ENCODE measurements around the gene SRP19.
"Not testable (repeated sequence)": the region's sequence is repeated elsewhere in the genome, so short reads cannot be mapped to it uniquely, and the experiment has no call there.

Gene SRP19

DNA sequence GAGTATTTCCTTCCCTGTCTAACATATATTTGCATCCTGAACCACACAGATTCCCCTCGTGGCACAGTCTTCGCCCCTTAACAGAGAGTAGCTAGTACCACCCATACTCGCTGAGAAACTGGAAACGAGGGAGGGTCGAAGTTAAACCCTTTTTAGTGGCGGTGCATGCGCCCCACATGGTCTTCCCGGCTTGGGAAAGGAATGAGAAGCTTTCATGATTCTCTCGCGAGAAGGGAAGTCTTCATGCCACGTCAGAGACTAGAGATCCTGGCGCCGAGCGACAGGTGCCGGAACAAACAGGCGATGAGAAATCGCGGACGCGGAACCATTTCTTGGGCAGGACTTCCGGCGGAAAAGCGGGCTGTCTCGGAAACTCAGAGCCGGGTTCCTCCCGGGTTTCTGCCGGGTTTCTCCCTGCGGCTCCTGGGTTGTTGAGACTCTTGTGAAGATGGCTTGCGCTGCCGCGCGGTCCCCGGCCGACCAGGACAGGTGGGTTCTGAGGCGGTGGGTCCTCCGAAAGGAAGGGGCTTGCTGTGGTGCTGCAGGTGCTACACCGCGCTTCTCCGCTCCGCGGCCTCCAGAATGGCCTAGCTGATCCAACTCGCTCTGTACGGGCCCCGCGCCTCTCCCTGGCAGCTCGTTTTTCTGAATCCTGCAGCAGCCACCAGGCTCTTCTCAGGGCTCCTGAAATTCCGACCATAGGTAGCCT, at the start of gene SRP19:
Gene SRP19, plus strand, starts transcription at position 359 of the 709 bp plus-strand sequence. Its CDS starts 90 bp downstream, at position 449.
- peak; percentile 88 for DNase-seq

DNA sequence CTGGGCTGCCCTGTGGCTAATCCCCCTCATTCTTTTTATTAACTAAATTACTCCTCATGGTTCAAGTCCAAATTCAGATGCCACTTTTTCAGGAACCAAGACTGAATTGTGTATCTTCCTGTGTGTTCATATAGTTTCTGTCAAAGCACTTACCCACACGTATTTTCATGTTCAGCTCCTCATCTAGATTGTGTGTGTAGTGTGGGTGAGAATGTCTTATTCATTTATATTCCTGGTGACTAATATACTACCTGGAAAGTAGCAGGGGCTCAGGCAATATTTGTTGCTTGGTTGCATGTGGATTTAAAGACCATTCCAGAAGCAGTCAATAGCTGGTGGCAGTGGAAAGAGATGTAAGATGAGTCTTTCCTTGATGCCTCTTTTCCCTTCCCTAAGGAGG, 48.5 kb upstream of the SRP19 start:
- no peak for DNase-seq

DNA sequence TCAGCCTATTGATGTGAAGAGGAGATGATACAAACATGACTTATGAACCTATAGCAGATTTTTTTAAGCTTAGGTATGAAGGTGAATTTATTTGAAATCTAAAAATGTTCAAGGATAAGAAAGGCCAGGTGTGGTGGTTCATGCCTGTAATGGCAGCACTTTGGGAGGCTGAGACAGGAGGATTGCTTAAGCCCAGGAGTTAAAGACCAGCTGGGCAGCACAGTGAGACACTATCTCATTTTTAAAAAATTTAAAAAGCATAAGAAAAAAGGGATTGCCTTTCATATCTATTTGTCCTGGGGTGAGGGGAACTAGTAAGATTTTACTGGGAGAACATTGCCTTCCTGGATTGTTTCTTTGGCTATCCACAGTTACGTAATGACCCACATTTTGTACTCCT, 40.8 kb upstream of the SRP19 start:
- no peak for DNase-seq

DNA sequence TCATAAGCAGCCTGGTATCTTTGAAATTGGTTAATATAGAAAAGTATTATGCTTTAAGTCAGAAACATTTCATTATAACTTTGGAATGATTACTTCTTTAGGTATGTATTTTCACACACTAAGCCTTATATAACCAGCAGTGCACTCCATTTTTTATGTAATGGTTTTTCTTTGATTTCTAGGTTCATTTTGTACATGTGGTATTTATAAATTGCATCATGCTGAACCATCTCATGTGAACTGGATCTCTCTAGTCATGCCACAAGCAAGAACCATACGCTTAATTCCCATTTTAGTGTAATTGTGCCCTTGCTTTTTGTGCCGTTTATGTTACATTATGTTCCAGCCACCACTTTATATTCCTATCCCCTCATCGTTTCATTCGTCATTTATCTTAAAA, 38.6 kb upstream of the SRP19 start:
- DNase-seq: no peak

DNA sequence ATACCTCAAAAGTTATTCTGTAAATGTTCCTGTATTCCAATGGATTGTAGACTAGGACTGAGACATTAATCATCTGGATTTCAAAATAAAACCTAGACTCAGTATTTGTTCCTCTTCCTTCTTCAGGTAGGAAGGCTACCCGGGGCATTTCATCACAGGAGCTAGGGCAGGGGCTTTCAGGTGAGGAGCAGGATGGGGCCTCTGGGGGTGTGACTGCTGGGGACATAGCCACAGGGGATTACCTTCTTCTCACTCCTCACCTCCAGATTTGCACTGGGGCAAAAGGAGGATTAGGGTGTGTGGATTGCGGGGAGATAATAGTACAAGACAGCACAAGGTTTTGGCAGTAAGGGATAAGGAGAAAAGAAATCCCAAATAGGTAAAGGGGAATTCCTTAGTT, 37.9 kb upstream of the SRP19 start:
- DNase-seq: no peak

DNA sequence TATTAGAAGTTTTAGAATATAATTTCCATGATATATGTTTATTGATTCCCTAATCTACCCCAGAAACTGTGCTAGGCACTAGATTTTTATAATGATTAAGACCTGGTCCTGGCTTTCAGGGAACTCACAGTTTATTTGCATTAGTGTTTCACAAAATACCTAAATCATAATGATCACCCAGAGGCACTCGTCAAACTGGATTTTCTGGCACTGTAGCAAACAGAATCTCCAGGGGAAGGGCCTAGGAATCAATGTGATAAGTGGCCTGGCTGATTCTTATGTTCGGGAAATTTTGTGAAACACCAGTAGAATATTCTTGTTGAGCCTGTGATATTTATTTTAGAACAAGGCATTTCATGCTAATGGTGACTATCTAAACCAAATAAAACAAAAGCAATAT, 37.4 kb upstream of the SRP19 start:
- DNase-seq: no peak

DNA sequence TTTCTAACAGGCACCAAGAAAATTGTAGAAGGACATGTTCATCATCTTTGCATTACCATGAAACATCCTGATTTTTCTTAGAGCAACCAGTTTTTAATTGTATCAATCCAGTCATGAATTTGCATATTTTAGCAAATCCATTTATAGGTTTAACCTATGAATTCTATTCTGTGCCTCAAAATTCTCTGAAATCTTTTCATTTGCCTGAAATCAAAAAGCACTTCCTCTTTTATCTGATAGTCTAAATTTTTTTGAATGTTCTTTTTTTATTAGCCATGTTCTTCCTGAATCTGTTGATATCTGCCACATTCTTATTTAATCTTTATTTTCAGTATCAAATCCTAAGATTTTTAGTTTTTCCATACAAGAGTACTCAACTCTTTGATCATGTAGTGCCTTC, 36.9 kb upstream of the SRP19 start:
- no peak for DNase-seq

DNA sequence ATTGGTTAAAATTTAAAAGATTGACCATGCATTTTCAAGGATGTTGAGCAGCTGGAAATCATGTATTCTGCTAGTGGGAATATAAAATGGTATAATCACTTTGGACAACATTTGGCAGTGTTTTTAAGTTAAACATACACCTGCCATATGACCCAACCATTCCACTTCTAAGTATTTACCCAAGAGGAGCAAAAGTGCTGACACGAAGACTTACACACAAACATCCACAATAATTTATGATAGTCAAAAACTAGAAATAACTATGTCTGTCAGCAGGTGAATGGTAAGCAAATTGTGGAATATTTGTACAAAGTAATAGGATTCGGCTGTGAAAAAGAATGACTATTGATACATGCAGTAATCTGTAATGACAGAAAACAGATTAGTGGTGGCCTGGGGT, 30.7 kb upstream of the SRP19 start:
- no peak for DNase-seq

DNA sequence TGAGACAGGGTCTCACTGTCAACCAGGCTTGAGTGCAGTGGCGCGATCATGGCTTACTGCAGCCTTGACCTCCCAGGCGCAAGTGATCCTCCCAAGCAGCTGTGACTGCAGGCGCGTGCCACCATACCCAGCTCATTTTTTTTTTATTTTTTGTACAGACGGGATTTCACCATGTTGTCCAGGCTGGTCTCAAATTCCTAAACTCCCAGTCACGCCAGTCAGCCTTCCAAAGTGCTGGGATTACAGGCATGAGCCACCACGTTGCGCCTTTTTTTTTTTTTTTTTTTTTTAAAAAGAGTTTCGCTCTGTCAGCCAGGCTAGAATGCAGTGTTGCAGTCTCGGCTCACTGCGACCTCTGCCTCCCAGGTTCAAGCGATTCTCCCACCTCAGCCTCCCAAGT, 27.1 kb upstream of the SRP19 start:
- no peak for DNase-seq

DNA sequence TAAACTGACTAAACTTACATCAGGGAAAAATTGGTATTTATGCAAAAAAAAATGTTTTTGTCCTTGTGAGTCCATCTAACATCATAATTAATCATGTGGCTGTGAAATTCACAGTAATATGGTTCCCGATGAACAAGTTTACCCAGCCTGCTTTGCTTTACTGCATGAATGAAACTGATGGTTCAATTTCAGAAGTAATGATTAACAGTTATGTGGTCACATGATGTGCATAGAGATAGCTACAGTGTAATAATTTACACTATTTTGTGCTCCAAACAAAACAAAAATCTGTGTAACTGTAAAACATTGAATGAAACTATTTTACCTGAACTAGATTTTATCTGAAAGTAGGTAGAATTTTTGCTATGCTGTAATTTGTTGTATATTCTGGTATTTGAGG, 16.6 kb upstream of the SRP19 start:
- DNase-seq: no peak

DNA sequence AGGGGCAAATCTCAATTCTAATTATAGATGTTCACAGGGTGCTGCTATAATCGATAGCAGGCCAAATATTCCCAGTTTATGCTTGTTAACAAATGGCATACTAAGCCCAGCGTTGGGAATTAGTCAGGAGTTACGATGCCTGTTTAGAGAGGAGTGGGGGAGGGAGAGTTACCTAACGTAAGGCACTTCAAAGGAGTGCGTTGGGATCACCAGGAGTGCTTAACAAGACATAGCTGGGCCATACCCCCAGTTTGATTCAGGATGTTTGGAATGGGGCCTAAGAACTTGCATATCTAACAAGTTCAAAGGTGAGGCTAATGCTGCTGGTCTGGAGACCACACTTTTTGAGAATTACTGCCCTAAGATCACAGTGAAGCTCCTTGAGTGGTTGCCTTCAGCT, 14.5 kb upstream of the SRP19 start:
- DNase-seq: no peak

DNA sequence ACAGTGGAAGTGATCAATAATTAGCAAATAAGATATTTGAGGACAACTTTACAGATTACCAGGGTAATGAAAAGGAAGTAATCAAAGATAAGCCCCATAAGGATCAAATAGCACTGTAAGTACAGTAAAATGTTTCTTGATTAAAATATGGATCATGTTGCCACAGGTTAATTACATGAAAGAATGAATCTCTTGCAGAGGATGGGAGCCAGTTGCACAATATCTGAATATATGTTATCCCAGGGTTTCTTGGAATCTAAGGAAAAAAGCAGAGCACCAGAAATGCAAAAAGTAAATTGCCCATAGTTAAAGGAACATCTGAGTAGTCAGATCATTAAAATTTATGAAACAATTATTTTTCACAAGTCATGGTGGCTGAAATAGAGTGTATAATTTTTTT, 13.8 kb upstream of the SRP19 start:
- DNase-seq: no peak

DNA sequence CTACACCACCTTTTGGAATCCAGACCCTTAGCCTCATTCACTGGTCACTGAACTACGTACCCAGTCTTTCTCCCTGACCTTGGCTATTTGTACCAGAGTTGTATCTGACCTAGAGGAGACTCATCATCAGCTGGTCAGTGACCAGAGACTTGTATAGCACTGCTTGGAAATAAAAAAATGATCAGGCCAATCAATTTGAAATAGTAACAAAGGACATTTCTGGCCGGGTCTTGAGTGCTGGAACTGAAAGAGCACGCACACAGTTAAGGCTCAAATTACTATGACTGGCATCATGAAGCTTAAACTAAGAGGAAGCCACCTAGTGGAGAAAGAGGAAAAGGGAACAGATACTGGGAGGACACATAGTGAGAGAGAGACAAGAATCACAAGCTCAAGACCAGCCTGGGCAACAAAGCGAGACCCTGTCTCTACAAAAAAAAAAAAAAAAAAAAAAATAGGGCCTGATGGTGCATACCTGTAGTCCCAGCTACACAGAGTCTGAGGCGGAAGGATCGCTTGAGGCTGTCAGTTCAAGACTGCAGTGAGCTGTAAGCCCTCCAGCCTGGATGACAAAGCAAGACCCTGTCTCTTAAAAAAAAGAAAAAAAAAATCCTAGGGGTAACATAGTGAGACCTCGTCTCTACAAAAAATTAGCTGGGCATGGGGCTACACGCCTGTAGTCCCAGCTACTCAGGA, 12.8 kb upstream of the SRP19 start:
- peak; percentile 82 for DNase-seq

DNA sequence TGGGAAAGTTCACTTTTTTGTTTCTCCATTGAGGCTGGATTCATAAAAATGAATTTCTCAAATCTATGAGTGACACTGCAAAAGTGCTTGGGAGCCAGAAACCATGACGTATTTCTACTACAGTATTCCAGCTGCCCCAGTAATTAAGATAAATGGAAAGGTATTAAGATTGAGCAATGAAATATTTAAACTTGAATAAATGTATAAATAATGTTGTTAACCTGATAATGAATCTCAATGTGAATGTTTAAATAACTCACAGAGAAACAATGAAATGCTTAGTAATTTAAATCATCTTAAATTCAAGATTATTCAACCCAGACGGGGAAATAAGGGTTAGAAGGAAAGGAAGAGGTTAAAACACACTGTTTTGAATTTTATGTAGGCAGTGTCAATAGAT, 11.2 kb upstream of the SRP19 start:
- DNase-seq: no peak

DNA sequence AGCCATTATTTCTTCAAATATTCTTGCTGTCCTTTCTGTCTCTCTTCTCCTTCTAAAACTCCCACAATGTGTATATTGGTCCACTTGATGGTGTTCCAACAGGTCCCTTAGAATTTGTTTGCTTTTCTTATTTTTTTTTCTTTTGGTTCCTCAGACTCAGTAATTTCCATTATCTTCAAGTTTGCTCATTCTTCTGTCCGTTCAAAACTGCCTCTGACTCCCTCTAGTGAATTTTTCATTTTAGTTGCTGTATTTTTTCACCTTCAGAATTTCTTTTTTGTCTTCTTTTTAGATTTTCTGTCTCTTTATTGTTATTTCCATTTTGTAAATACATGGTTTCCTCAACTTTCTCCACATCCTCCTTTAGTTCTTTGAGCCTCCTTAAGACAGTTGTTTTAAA, 6.4 kb upstream of the SRP19 start:
- no peak for DNase-seq

DNA sequence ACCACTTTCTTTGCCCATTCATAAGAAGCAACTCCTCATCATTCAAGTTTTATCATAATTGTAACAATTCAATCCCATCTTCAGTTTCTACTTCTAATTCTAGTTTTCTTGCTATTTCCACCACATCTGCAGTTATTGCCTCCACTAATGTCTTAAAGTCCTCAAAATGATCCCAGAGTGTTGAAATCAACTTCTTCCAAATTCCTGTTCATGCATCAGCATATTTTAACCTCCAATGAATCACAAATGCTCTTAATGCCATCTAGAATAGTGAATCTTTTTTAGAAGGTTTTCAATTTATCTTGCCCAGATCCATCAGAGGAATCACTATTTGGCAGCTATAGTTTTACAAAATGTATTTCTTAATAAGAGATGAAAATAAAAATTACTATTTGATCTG, 3.2 kb upstream of the SRP19 start:
- no peak for DNase-seq

DNA sequence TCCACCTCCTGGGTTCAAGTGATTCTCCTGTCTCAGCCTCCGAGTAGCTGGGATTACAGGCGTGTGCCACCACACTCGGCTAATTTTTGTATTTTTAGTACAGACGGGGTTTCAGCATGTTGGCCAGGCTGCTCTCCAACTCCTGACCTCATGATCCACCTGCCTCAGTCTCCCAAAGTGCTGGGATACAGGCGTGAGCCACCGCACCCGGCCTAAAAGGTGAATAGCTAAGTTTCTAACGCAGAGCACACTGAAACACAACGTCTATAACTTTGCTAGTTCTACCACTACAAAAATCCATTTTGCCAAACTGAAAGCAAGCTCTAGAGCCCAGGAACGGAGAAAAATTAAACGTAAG, 537 bp upstream of the SRP19 start:
- not testable (repeated sequence) for DNase-seq

DNA sequence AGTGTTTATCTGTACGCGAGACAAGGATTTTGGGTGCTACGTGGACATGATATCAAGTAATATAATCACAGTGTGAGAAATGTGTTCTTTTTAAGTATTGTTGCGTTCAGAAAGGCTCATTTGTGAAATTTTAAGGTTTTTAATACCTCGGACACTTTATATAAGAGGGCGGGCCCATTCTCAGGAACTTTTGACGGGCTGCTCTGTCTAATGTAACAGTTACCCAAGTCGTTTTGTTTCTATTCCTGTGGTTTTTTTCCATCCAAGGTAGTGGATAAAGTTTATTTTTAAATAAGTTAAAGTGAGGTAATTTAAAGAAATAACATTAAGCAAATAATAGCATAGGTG, 525 bp downstream of the SRP19 start:
- DNase-seq: no peak

DNA sequence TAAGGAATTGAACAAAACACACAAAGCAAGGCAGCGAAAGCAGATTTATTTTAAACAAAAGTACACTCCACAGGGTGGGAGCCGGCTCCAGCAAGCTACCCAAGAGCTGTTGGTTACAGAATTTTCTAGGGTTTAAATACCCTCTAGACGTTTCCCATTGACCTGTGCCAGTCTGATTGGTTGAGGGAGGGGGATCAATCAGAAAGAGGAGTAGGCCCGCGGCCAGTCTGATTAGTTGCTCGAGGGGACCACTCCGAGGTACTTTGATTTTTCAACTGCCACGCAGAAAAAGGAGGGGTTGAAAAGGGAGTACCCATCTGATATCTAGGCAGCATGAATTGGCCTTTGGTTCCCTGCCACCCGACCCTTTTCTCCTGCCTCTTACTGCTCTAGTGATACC, 998 bp downstream of the SRP19 start:
- DNase-seq: no peak

DNA sequence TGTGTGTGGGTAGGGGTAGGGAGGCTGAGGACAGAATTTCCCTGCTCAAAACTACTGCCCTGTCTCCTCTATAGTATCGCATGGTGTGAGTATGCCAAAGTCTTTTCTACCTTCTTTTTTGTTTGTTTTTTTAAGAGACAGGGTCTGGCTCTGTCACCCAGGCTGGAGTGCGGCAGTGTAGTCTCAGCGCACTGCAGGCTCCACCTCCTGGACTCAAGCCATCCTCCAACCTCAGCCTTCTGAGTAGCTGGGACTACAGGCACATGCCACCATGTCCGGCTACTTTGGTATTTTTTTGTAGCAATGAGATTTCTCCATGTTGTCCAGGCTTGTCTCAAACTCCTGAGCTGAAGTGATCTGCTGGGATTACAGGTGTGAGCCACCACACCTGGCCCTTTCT, 2.5 kb downstream of the SRP19 start:
- no peak for DNase-seq

DNA sequence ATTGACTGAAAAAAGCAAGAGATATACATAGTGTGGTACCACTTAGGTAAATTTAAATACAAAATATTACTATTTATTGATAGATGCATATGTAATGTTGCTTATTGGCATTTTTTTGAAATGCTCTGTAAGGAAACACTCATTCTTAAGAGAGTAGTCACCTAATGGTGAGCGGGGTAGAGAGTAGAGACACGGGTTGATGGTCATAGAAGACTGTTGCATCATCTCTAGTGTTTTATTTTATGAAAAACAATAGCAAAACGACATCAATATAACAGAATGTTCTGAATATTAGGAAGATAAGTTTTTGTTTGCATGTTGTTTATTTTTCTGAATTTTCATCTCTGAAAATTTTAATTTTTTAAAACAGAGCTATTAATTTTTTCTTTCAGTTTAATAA, 4.0 kb downstream of the SRP19 start:
- no peak for DNase-seq

DNA sequence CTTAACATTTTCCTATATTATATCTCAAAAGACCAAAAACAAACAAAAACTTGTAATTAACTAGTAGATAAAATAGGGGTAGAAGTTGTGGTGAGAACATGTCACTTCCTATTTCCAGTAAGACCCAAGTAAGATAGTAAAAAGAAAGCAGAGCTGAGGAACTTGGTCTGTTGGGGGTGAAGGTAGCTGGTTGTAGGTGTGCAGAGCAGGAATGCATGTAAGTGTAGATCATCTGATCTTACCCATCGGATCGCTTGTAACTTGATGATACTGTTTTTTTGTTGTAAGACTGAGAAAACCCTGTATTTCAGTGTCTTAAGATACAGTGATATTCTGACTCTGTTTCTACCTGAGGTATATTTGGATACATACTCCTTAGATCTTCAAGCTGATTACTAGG, 5.7 kb downstream of the SRP19 start:
- no peak for DNase-seq

DNA sequence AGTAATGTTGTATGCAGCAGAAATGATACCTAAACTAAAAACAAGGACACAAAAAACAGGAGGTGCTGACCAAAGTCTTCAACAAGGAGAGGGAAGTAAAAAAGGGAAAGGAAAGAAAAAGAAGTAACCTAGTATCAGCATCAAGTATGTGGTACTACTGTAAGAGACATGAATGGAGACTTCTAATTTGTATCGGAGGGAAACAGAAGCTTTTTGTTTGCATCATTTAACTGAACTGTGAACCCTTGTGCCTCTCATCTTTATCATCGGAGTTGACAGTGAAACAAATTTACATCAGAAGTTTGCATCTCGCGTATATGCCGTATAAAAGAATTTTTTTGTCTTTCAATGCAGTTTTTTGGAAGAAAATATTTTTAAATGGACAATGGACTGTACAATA, 6.3 kb downstream of the SRP19 start:
- no peak for DNase-seq

DNA sequence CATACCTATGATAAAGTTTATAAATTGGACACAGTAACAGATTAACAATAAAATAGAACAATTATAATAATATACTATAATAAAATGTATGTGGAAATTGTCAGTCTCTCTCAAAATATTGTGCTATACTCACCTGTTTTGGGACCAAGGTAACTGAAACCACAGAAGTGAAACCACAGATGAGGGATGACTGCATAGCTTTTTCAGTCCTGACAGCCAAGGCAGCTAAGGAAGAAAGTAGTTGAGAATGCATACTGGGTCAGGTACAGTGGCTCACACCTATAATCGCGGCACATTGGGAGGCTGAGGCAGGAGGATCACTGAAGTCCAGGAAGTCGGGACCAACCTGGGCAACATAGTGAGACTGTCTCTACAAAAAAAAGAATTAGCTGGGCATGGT, 8.9 kb downstream of the SRP19 start:
- DNase-seq: no peak

DNA sequence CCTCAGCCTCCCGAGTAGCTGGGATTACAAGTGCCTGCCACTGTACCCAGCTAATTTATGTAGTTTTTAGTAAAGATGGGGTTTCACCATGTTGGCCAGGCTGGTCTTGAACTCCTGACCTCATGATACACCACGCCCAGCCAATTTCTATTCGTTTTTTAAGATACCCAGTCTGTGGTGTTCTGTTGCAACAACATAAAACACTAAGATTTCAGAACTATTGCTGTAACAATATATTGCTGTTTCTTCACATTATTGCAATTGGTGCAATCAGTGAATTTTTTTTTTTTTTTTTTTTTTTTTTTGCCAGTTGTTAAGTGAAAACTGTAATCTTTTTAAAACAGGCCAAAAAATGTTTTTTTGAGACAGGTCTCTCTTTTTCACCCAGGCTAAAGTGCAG, 9.9 kb downstream of the SRP19 start:
- DNase-seq: no peak

All from NCI-H748 treated with DMSO at 0.1 percent for 48 hours (cell line).